ENCODE data around the gene FOXP2.
"Not testable (repeated sequence)": the region's sequence is repeated elsewhere in the genome, so short reads cannot be mapped to it uniquely, and the experiment has no call there.

FOXP2 gene

GRCh38 chr7:114484226-114484625 lies 69.6 kb downstream of the FOXP2 start:
- no peaks in the 10 kb centered on the region for H4K20me1 ChIP-seq (ENCODE audit: insufficient read depth)
- no peak for TF ChIP-seq CTCF (conservative IDR thresholded peaks at IDR 0.05; ENCODE audit: low read depth, low read length)
- H3K27me3 ChIP-seq (ENCODE audit: insufficient read depth, low read depth), result no peaks in the 10 kb centered on the region
- no peaks in the 10 kb centered on the region for H3K79me2 ChIP-seq (ENCODE audit: insufficient read depth, low read depth)
- no peaks in the 10 kb centered on the region for H3K4me1 ChIP-seq (ENCODE audit: low read depth, poor library complexity, severe bottlenecking)
- no peak overlapping the region for H3K4me3 ChIP-seq (IDR thresholded peaks at IDR 0.05; ENCODE audit: insufficient read depth, low read depth, low read length)
- no peak overlapping the region for H3K9ac ChIP-seq
- no peak overlapping the region for H3K4me2 ChIP-seq
- H2AFZ ChIP-seq (ENCODE audit: low read depth), result no peak overlapping the region
- no peaks in the 10 kb centered on the region for H3K36me3 ChIP-seq (ENCODE audit: insufficient read depth)
- H3K27ac ChIP-seq, result no peak overlapping the region

- Histone ChIP-seq H3K4me1 (ENCODE audit: low read depth, poor library complexity, severe bottlenecking) (no peaks in the 10 kb centered on the region), H3K79me2 (ENCODE audit: insufficient read depth, low read depth) (no peaks in the 10 kb centered on the region), H3K36me3 (ENCODE audit: insufficient read depth) (no peaks in the 10 kb centered on the region), H3K27me3 (ENCODE audit: insufficient read depth, low read depth) (no peaks in the 10 kb centered on the region), H3K4me2 (no peak overlapping the region), H3K4me3 (IDR thresholded peaks at IDR 0.05; ENCODE audit: insufficient read depth, low read depth, low read length) (no peak overlapping the region), H3K27ac (no peak overlapping the region), H3K9ac (no peak overlapping the region), H4K20me1 (ENCODE audit: insufficient read depth) (no peaks in the 10 kb centered on the region), H2AFZ (ENCODE audit: low read depth) (no peak overlapping the region)
- no peak for TF ChIP-seq CTCF (conservative IDR thresholded peaks at IDR 0.05; ENCODE audit: low read depth, low read length)
Observed at GRCh38 chr7:114487174-114487573, 72.6 kb downstream of the FOXP2 start.

DNA sequence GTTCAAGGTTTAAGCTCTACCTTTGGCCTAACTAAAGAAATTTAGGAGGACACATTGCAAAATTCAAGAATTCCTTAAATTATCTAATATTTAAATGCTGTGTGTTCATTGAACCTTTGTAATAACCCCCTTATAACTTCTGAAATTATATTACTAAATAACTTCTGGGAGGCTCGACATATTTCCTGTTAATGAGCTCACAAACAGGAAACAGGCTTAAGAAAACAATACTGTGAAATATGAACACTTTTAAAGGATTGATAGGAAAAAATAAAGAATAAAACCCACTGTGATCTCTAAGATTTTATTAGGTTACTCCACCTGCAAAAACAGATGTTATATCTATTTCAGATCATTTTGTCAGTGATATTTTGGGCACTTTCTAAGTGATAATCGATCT lies 74.1 kb downstream of the FOXP2 start:
- Histone ChIP-seq H4K20me1 (ENCODE audit: insufficient read depth) (no peaks in the 10 kb centered on the region), H3K27me3 (ENCODE audit: insufficient read depth, low read depth) (no peaks in the 10 kb centered on the region), H3K9ac (no peak overlapping the region), H3K4me1 (ENCODE audit: low read depth, poor library complexity, severe bottlenecking) (no peaks in the 10 kb centered on the region), H3K36me3 (ENCODE audit: insufficient read depth) (no peaks in the 10 kb centered on the region), H3K79me2 (ENCODE audit: insufficient read depth, low read depth) (no peaks in the 10 kb centered on the region), H3K27ac (no peak overlapping the region), H3K4me3 (IDR thresholded peaks at IDR 0.05; ENCODE audit: insufficient read depth, low read depth, low read length) (no peak overlapping the region), H2AFZ (ENCODE audit: low read depth) (no peak overlapping the region), H3K4me2 (no peak overlapping the region)
- TF ChIP-seq CTCF (conservative IDR thresholded peaks at IDR 0.05; ENCODE audit: low read depth, low read length), result no peak

DNA sequence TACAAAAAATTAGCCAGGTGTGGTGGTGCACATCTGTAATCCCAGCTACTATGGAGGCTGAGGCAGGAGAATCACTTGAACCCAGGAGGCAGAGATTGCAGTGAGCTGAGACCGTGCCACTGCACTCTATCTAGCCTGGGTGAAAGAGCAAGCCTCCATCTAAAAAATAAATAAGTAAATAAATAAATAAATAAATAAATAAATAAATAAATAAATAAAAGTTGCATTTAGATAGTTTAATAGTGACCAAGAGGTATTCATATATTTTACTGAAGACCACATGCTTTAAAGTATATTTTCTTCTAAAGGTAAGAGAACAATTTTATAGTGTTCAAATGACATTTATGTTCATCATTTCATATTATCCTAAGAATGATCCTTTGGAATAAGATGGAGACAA lies 82.9 kb downstream of the FOXP2 start:
- H4K20me1 ChIP-seq (ENCODE audit: insufficient read depth); H3K4me2 ChIP-seq; H3K27ac ChIP-seq: not testable (repeated sequence)

GRCh38 chr7:114502454-114503254 lies 88.0 kb downstream of the FOXP2 start:
- Histone ChIP-seq H3K36me3 (ENCODE audit: insufficient read depth) (no peaks in the 10 kb centered on the region), H3K4me1 (ENCODE audit: low read depth, poor library complexity, severe bottlenecking) (peaks cover 18% of the 10 kb centered on the region), H4K20me1 (ENCODE audit: insufficient read depth) (no peaks in the 10 kb centered on the region; the same call in 1 of the 2 replicates), H3K79me2 (ENCODE audit: insufficient read depth, low read depth) (no peaks in the 10 kb centered on the region), H3K4me2 (peak overlapping the region; percentile 0; the same call in 1 of the 2 replicates), H3K27me3 (ENCODE audit: insufficient read depth, low read depth) (no peaks in the 10 kb centered on the region), H3K27ac (no peak overlapping the region), H3K4me3 (IDR thresholded peaks at IDR 0.05; ENCODE audit: insufficient read depth, low read depth, low read length) (no peak overlapping the region), H3K9ac (no peak overlapping the region), H2AFZ (ENCODE audit: low read depth) (no peak overlapping the region)
- TF ChIP-seq CTCF (conservative IDR thresholded peaks at IDR 0.05; ENCODE audit: low read depth, low read length), result no peak

More for the DNA sequence above, 82.9 kb downstream of the FOXP2 start:
- not testable (repeated sequence) for H3K4me3 ChIP-seq (IDR thresholded peaks at IDR 0.05; ENCODE audit: insufficient read depth, low read depth, low read length); H3K36me3 ChIP-seq (ENCODE audit: insufficient read depth); H3K79me2 ChIP-seq (ENCODE audit: insufficient read depth, low read depth); H2AFZ ChIP-seq (ENCODE audit: low read depth); H3K27me3 ChIP-seq (ENCODE audit: insufficient read depth, low read depth); H3K9ac ChIP-seq; H3K4me1 ChIP-seq (ENCODE audit: low read depth, poor library complexity, severe bottlenecking)
